ENCODE data around the gene CIAO3.

The CIAO3 gene

DNA sequence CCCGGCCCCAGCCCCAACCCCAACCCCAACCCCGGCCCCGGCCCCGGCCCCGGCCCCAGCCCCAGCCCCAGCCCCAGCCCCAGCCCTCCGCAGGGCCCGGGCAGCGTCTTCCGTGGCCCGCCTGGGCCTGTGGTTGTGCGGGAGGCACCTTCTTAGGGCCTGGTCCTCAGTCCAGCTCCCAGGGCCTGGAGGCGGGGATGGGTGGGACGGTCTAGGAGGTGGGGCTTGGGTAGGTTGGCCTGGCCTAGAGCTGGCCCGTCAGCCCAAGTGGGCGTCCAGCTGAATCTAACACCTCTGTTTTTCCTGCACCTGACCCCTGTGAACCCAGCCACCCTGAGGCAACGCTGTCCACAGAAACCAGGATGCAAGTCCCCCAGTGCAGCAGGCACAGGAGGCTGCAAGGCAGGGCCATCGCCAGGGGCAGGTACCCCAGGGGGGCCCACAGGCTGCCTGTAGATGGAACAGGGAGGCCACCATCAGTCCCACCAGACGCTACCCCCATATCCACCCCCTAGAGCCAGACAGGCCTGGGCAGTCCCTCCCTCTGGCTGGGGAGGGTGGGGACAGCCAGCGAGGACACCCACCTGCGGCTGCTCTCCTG lies 28.5 kb upstream of the CIAO3 start:
- Histone ChIP-seq H3K27me3 (ENCODE audit: insufficient read depth, low read length) (no peaks in the 10 kb centered on the region), H2AFZ (ENCODE audit: insufficient read depth, low read length, poor library complexity) (no peak overlapping the region), H3K9ac (ENCODE audit: low read length) (no peak overlapping the region), H3K4me2 (ENCODE audit: low read length) (no peak overlapping the region), H2BK5ac (ENCODE audit: low read depth, low read length, poor library complexity) (no peak overlapping the region), H3K9me3 (ENCODE audit: insufficient read depth, low read depth, low read length) (peaks cover 4% of the 10 kb centered on the region), H3K4me3 (ENCODE audit: low read depth, low read length) (no peak overlapping the region), H2AK5ac (ENCODE audit: low read length) (no peak overlapping the region), H3K23ac (ENCODE audit: low read length) (no peak overlapping the region), H3K36me3 (ENCODE audit: control insufficient read depth in 1 of 2, insufficient read depth in 2 of 2, low read length in 2 of 2) (no peaks in the 10 kb centered on the region), H4K12ac (ENCODE audit: low read depth, low read length) (no peak overlapping the region), H3K4ac (ENCODE audit: low read depth, low read length) (no peak overlapping the region), H4K91ac (ENCODE audit: low read depth, low read length) (no peak overlapping the region), H4K8ac (ENCODE audit: low read depth, low read length) (no peak overlapping the region), H3K79me1 (ENCODE audit: low read length) (no peaks in the 10 kb centered on the region), H3K4me1 (ENCODE audit: control insufficient read depth in 1 of 2, insufficient read depth in 2 of 2, low read length in 2 of 2) (no peaks in the 10 kb centered on the region), H3K14ac (ENCODE audit: low read length) (no peak overlapping the region), H3K79me2 (ENCODE audit: control insufficient read depth, insufficient read depth, low read length, poor library complexity) (no peaks in the 10 kb centered on the region), H3K27ac (ENCODE audit: low read depth, low read length) (no peak overlapping the region), H3K18ac (ENCODE audit: low read length) (no peak overlapping the region), H2BK120ac (ENCODE audit: insufficient read depth, low read length, poor library complexity) (no peak overlapping the region), H2BK12ac (ENCODE audit: low read length) (no peak overlapping the region)
- no peak for DNase-seq
- no CpG with 5 or more reads among the region's 20 CpGs for WGBS (ENCODE audit: extremely low coverage, insufficient coverage, insufficient read length)

DNA sequence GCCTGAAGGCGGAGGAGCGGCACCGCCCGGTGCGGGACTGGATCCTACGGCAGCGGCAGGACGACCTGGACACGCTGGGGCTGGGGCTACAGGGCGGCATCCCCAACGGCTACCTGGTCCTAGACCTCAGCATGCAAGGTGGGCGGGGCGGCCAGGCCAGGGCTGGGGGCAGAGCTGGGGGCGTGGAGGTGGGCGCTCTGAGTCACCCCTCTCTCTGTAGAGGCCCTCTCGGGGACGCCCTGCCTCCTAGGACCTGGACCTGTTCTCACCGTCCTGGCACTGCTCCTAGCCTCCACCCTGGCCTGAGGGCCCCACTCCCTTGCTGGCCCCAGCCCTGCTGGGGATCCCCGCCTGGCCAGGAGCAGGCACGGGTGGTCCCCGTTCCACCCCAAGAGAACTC lies 27.6 kb upstream of the CIAO3 start:
- H4K8ac ChIP-seq (ENCODE audit: low read depth, low read length), result no peak overlapping the region
- no peak overlapping the region for H2BK5ac ChIP-seq (ENCODE audit: low read depth, low read length, poor library complexity)
- no peak overlapping the region for H3K14ac ChIP-seq (ENCODE audit: low read length)
- H2BK120ac ChIP-seq (ENCODE audit: insufficient read depth, low read length, poor library complexity), result no peak overlapping the region
- no peak overlapping the region for H2AFZ ChIP-seq (ENCODE audit: insufficient read depth, low read length, poor library complexity)
- no peak overlapping the region for H2AK5ac ChIP-seq (ENCODE audit: low read length)
- H3K4me2 ChIP-seq (ENCODE audit: low read length), result no peak overlapping the region
- peak overlapping the region; percentile 23 for H3K4me3 ChIP-seq (ENCODE audit: low read depth, low read length)
- no peak overlapping the region for H3K9ac ChIP-seq (ENCODE audit: low read length)
- no peak for DNase-seq
- no peaks in the 10 kb centered on the region for H3K79me2 ChIP-seq (ENCODE audit: control insufficient read depth, insufficient read depth, low read length, poor library complexity)
- no peak overlapping the region for H4K91ac ChIP-seq (ENCODE audit: low read depth, low read length)
- peaks cover 4% of the 10 kb centered on the region for H3K9me3 ChIP-seq (ENCODE audit: insufficient read depth, low read depth, low read length)
- no peaks in the 10 kb centered on the region for H3K36me3 ChIP-seq (ENCODE audit: control insufficient read depth in 1 of 2, insufficient read depth in 2 of 2, low read length in 2 of 2)
- H3K4ac ChIP-seq (ENCODE audit: low read depth, low read length), result no peak overlapping the region
- no peak overlapping the region for H3K23ac ChIP-seq (ENCODE audit: low read length)
- H4K12ac ChIP-seq (ENCODE audit: low read depth, low read length), result no peak overlapping the region
- H3K79me1 ChIP-seq (ENCODE audit: low read length), result no peaks in the 10 kb centered on the region
- no peaks in the 10 kb centered on the region for H3K27me3 ChIP-seq (ENCODE audit: insufficient read depth, low read length)
- H3K4me1 ChIP-seq (ENCODE audit: control insufficient read depth in 1 of 2, insufficient read depth in 2 of 2, low read length in 2 of 2), result no peaks in the 10 kb centered on the region
- no peak overlapping the region for H3K18ac ChIP-seq (ENCODE audit: low read length)
- no peak overlapping the region for H3K27ac ChIP-seq (ENCODE audit: low read depth, low read length)
- H2BK12ac ChIP-seq (ENCODE audit: low read length), result no peak overlapping the region
- WGBS (ENCODE audit: extremely low coverage, insufficient coverage, insufficient read length), result no CpG with 5 or more reads among the region's 21 CpGs

DNA sequence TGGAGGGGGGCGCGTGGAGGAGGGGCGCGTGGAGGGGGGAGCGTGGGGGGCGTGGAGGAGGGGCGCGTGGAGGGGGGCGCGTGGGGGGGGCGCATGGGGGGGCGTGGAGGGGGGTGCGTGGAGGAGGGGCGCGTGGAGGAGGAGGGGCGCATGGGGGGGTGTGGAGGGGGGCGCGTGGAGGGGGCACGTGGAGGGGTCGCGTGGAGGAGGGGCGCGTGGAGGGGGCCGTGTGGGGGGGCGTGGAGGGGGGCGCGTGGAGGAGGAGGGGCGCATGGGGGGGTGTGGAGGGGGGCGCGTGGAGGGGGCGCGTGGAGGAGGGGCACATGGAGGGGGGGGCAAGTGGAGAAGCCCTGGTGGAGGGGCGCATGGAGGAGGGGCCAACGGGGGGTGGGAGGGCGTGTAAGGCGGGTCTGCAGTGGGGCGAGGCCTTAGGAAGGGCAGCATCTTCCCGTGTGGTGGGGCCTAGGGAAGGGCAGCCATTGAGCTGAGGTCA lies 27.0 kb upstream of the CIAO3 start:
- no peak overlapping the region for H3K18ac ChIP-seq (ENCODE audit: low read length)
- H3K79me1 ChIP-seq (ENCODE audit: low read length), result no peaks in the 10 kb centered on the region
- no peak overlapping the region for H3K23ac ChIP-seq (ENCODE audit: low read length)
- H4K12ac ChIP-seq (ENCODE audit: low read depth, low read length), result no peak overlapping the region
- H2AFZ ChIP-seq (ENCODE audit: insufficient read depth, low read length, poor library complexity), result no peak overlapping the region
- WGBS (ENCODE audit: extremely low coverage, insufficient coverage, insufficient read length), result no CpG with 5 or more reads among the region's 38 CpGs
- H3K9me3 ChIP-seq (ENCODE audit: insufficient read depth, low read depth, low read length), result peaks cover 4% of the 10 kb centered on the region
- H2BK5ac ChIP-seq (ENCODE audit: low read depth, low read length, poor library complexity), result no peak overlapping the region
- no peak for DNase-seq
- no peak overlapping the region for H2BK12ac ChIP-seq (ENCODE audit: low read length)
- H3K14ac ChIP-seq (ENCODE audit: low read length), result no peak overlapping the region
- no peaks in the 10 kb centered on the region for H3K27me3 ChIP-seq (ENCODE audit: insufficient read depth, low read length)
- no peak overlapping the region for H3K9ac ChIP-seq (ENCODE audit: low read length)
- H4K91ac ChIP-seq (ENCODE audit: low read depth, low read length), result no peak overlapping the region
- no peak overlapping the region for H3K4ac ChIP-seq (ENCODE audit: low read depth, low read length)
- H3K4me2 ChIP-seq (ENCODE audit: low read length), result no peak overlapping the region
- no peaks in the 10 kb centered on the region for H3K36me3 ChIP-seq (ENCODE audit: control insufficient read depth in 1 of 2, insufficient read depth in 2 of 2, low read length in 2 of 2)
- H3K27ac ChIP-seq (ENCODE audit: low read depth, low read length), result no peak overlapping the region
- H3K4me1 ChIP-seq (ENCODE audit: control insufficient read depth in 1 of 2, insufficient read depth in 2 of 2, low read length in 2 of 2), result no peaks in the 10 kb centered on the region
- no peak overlapping the region for H2AK5ac ChIP-seq (ENCODE audit: low read length)
- no peaks in the 10 kb centered on the region for H3K79me2 ChIP-seq (ENCODE audit: control insufficient read depth, insufficient read depth, low read length, poor library complexity)
- H2BK120ac ChIP-seq (ENCODE audit: insufficient read depth, low read length, poor library complexity), result no peak overlapping the region
- H3K4me3 ChIP-seq (ENCODE audit: low read depth, low read length), result no peak overlapping the region
- no peak overlapping the region for H4K8ac ChIP-seq (ENCODE audit: low read depth, low read length)

DNA sequence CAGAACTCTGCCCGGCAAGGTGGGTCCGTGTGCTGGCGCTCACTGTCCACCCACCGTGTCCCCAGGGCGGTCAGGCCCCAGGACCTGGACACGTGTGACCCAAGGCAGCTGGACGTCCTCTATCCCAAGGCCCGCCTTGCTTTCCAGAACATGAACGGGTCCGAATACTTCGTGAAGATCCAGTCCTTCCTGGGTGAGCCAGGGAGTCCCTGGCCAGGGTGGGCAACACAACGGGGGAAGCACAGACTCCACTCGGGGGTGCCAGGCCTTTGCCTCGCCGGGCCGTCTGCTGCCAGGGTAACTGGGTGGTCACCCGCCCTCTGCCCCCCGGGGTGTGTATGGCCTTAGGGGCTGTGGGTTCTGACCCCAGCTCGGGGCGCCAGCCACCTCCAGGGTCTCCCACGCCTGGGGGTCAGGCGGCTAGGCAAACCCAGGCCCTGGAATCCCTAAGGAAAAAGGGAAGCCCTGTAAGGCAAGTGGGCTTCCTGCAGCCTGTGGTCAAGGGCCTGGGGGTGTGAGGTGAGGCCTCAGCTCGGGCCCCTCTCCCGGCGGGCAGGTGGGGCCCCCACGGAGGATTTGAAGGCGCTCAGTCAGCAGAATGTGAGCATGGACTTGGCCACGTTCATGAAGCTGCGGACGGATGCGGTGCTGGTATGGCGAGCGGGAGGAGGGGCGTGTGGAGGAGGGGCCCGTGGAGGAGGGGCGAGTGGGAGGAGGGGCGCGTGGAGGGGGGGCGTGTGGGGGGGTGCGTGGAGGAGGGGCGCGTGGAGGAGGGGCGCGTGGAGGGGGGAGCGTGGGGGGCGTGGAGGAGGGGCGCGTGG lies 26.2 kb upstream of the CIAO3 start:
- Histone ChIP-seq H3K4me3 (ENCODE audit: low read depth, low read length) (no peak overlapping the region), H3K4ac (ENCODE audit: low read depth, low read length) (no peak overlapping the region), H3K27ac (ENCODE audit: low read depth, low read length) (no peak overlapping the region), H4K91ac (ENCODE audit: low read depth, low read length) (no peak overlapping the region), H4K12ac (ENCODE audit: low read depth, low read length) (no peak overlapping the region), H3K23ac (ENCODE audit: low read length) (no peak overlapping the region), H4K8ac (ENCODE audit: low read depth, low read length) (no peak overlapping the region), H2AFZ (ENCODE audit: insufficient read depth, low read length, poor library complexity) (no peak overlapping the region), H2BK12ac (ENCODE audit: low read length) (no peak overlapping the region), H3K9ac (ENCODE audit: low read length) (no peak overlapping the region), H3K4me1 (ENCODE audit: control insufficient read depth in 1 of 2, insufficient read depth in 2 of 2, low read length in 2 of 2) (no peaks in the 10 kb centered on the region), H3K9me3 (ENCODE audit: insufficient read depth, low read depth, low read length) (peaks cover 4% of the 10 kb centered on the region), H2BK5ac (ENCODE audit: low read depth, low read length, poor library complexity) (no peak overlapping the region), H3K36me3 (ENCODE audit: control insufficient read depth in 1 of 2, insufficient read depth in 2 of 2, low read length in 2 of 2) (no peaks in the 10 kb centered on the region), H3K27me3 (ENCODE audit: insufficient read depth, low read length) (no peaks in the 10 kb centered on the region), H3K14ac (ENCODE audit: low read length) (no peak overlapping the region), H3K79me1 (ENCODE audit: low read length) (no peaks in the 10 kb centered on the region), H3K18ac (ENCODE audit: low read length) (no peak overlapping the region), H3K79me2 (ENCODE audit: control insufficient read depth, insufficient read depth, low read length, poor library complexity) (no peaks in the 10 kb centered on the region), H3K4me2 (ENCODE audit: low read length) (no peak overlapping the region), H2BK120ac (ENCODE audit: insufficient read depth, low read length, poor library complexity) (no peak overlapping the region), H2AK5ac (ENCODE audit: low read length) (no peak overlapping the region)
- DNase-seq, result no peak
- no CpG with 5 or more reads among the region's 48 CpGs for WGBS (ENCODE audit: extremely low coverage, insufficient coverage, insufficient read length)

All from trophoblast cell (in vitro differentiated cells and primary cell).